Peyer's patch (tissue), 4 donors: ENCODE measurements around the gene TMEM218. TPM values are rescaled to one million over a fixed set of nuclear protein-coding genes. Genes with fewer than 3 reads are reported as not detected.

ENCODE experiments used
- DNase-seq, 3 donors: peaks; one replicate each; pipeline ENCODE4 v3.0.0-alpha.2; 2017 to 2019
- H3K27ac ChIP-seq, 4 donors: fragments of 200-600 bp; sonication (generic); one replicate each; pipeline ENCODE4 v1.5.1; 2016 to 2019
- H3K27me3 ChIP-seq, 2 donors: fragments of 200-600 bp; sonication (generic); one replicate each; pipeline ENCODE4 v1.5.1; 2019
- H3K36me3 ChIP-seq, 3 donors: fragments of 200-600 bp; sonication (generic); one replicate each; pipeline ENCODE4 v1.5.1; 2016 to 2019
- H3K4me1 ChIP-seq, 4 donors: fragments of 200-600 bp; sonication (generic); one replicate each; pipeline ENCODE4 v1.5.1; 2016 to 2019
- H3K4me3 ChIP-seq, 4 donors: fragments of 200-600 bp; sonication (generic); 1 replicate in 3 of 4; 2 replicates in 1 of 4; pipeline ENCODE4 v1.5.1; 2016 to 2019; ENCODE audit warnings: mild to moderate bottlenecking in 1 of 4
- H3K9me3 ChIP-seq, 4 donors: fragments of 200-600 bp; sonication (generic); one replicate each; pipeline ENCODE4 v1.5.1; 2016 to 2019; ENCODE audit warnings: mild to moderate bottlenecking in 1 of 4
- POLR2A ChIP-seq, 2 donors: fragments of 450-650 bp; IDR thresholded peaks; one replicate each; pipeline ENCODE4 v1.5.1; 2017; ENCODE audit warnings: antibody characterized with exemption in 2 of 2, mild to moderate bottlenecking in 2 of 2, moderate library complexity in 2 of 2
- total RNA-seq, 4 donors: library from RNA; depleted of rRNA; stranded (reverse); fragments of >200 nt; gene quantifications; one replicate each; pipeline ENCODE4 v1.1.0, GENCODE V29; 2016
- TF ChIP-seq, protein P1 (sequence below), 6 experiments: fragments of 450-650 bp in 4 of 6; fragments of 200-600 bp in 2 of 6; sonication (generic) in 1 of 6; IDR thresholded peaks; one replicate each; pipeline ENCODE4 v1.5.1; 2017 to 2019; ENCODE audit warnings: antibody characterized with exemption in 6 of 6, mild to moderate bottlenecking in 3 of 6, moderate library complexity in 1 of 6

TMEM218 gene
- total RNA-seq, 4 donors from 2014 or later: 11.4 to 19.2 (median 15.4) TPM

DNA sequence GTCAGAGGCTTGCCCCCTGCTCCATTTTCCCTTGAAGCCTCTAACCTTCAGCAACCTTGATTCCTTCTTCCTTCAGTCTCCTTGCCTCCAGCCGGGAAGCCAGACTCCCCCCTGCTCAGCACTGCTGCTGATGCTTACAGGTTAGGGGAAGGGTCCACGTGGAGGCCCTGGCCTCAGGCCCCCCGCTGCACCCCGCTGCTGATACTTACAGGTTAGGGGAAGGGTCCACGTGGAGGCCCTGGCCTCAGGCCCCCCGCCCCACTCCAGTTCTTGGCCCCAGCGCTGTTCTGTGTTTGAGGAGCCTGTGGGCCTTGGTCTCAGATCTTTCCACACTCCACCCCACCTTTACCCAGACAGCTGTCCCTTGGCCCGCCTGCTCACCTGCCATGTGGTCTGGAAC is 27.5 kb upstream of the TMEM218 start:
- no peaks in the 10 kb centered on the region for H3K27me3 ChIP-seq
- no peaks in the 10 kb centered on the region for H3K4me1 ChIP-seq
- H3K27ac ChIP-seq: no peak overlapping the region
- no peak for TF ChIP-seq POLR2A (IDR thresholded peaks at IDR 0.05)
- TF ChIP-seq, protein P1, sequence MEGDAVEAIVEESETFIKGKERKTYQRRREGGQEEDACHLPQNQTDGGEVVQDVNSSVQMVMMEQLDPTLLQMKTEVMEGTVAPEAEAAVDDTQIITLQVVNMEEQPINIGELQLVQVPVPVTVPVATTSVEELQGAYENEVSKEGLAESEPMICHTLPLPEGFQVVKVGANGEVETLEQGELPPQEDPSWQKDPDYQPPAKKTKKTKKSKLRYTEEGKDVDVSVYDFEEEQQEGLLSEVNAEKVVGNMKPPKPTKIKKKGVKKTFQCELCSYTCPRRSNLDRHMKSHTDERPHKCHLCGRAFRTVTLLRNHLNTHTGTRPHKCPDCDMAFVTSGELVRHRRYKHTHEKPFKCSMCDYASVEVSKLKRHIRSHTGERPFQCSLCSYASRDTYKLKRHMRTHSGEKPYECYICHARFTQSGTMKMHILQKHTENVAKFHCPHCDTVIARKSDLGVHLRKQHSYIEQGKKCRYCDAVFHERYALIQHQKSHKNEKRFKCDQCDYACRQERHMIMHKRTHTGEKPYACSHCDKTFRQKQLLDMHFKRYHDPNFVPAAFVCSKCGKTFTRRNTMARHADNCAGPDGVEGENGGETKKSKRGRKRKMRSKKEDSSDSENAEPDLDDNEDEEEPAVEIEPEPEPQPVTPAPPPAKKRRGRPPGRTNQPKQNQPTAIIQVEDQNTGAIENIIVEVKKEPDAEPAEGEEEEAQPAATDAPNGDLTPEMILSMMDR (IDR thresholded peaks at IDR 0.05): no peak
- no peaks in the 10 kb centered on the region for H3K36me3 ChIP-seq
- no peak for DNase-seq
- H3K9me3 ChIP-seq: no peaks in the 10 kb centered on the region
- no peak overlapping the region for H3K4me3 ChIP-seq

DNA sequence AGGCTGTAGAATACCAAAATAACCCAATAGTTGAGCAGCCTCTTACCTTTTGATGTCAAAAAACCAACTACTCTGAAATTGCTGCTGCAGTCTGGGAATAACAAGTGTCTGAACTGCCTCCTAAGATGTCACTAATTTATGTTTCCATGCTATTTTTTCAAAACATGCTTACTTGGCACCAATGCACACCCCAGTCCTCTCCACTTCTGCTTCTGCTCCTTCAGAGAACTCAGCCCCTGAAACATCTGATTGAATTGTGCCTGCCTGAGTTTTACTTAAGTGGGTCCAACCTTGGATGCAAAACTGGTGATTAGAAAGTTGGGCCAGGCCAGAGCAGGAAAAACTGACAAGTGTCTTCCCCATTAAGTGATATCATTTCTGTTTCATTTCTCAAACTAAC is 24.6 kb upstream of the TMEM218 start:
- Histone ChIP-seq H3K27ac (no peak overlapping the region), H3K36me3 (no peaks in the 10 kb centered on the region), H3K4me1 (no peaks in the 10 kb centered on the region), H3K9me3 (no peaks in the 10 kb centered on the region), H3K4me3 (no peak overlapping the region), H3K27me3 (no peaks in the 10 kb centered on the region)
- no peak for TF ChIP-seq POLR2A (IDR thresholded peaks at IDR 0.05)
- TF ChIP-seq, protein P1 (IDR thresholded peaks at IDR 0.05): no peak
- DNase-seq: no peak

DNA sequence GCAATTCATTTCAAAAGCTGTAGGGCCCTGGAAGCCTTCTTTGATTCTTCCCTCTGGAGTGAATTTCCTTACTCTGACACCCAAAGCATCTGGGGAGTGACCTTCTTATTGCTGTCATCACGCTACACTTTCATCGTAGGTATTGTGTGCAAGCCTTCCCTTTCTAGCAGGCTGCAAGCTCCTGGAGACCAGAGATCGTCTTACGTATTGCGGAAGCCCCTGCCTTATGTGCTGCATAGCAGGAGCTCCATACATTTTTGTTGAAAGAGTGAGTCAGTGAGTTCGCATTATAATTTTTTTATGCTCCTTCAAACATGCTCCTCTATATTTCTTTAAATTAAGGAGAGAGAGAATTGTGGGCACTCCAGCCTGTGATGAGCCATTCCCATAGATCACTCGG is 21.2 kb upstream of the TMEM218 start:
- Histone ChIP-seq H3K4me3 (no peak overlapping the region), H3K27ac (no peak overlapping the region), H3K36me3 (no peaks in the 10 kb centered on the region), H3K27me3 (no peaks in the 10 kb centered on the region), H3K9me3 (no peaks in the 10 kb centered on the region), H3K4me1 (no peaks in the 10 kb centered on the region)
- no peak for TF ChIP-seq POLR2A (IDR thresholded peaks at IDR 0.05)
- TF ChIP-seq, protein P1 (IDR thresholded peaks at IDR 0.05): no peak
- no peak for DNase-seq

DNA sequence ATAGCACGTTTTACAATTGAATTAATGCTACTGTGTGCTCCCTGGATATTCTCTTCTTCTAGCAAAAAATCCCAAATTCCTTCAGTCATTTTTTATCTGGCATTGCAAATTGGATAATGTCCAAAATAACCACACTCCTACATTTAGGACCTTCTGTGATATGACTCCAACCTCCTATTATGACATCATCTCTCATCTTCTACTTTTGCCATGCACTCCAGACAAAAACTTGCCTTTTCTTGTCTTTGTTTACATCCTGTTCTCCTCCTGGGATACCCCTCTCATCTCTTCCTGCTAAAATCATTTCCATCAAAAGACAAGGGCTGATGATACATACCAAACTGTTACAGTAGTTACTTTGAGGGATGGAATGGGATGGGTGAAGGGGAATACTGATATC is 20.6 kb upstream of the TMEM218 start:
- H3K27me3 ChIP-seq: no peaks in the 10 kb centered on the region
- no peaks in the 10 kb centered on the region for H3K36me3 ChIP-seq
- H3K9me3 ChIP-seq: no peaks in the 10 kb centered on the region
- H3K27ac ChIP-seq: no peak overlapping the region
- no peaks in the 10 kb centered on the region for H3K4me1 ChIP-seq
- TF ChIP-seq, protein P1 (IDR thresholded peaks at IDR 0.05): no peak
- no peak for TF ChIP-seq POLR2A (IDR thresholded peaks at IDR 0.05)
- no peak for DNase-seq
- H3K4me3 ChIP-seq: no peak overlapping the region

DNA sequence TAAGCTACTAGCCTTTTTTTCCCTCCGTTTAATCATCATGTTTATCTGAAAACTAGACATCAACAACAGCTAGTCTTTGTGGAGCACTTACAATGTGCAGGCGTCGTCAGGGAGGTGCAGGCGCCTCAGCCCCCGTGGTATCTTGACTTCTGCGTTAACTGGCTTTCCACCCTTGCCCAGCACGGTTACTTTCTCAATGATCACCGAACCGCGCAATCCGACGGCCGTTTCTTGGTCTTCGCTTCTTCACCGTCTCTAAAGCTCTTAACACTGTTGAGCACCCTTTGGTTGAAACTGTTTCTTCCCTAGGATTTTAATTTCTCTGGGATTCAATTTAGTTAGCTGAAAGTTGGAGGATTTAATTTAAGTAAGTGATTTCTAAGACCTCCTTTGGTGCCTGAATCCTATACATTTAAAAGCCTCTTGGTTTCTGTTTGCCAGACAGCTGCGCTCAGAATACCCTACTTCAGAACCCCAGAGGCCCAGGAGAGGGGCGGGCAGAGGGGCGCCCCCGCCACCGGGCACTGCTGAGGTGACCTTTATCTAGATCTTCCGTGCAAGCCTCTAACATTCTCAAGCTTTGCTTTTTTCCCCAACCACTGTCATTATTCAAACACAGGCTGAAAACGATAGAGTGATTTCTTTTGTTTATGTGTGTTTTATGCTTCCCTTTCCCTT is 18.0 kb upstream of the TMEM218 start:
- Histone ChIP-seq H3K27me3 (no peaks in the 10 kb centered on the region), H3K36me3 (no peaks in the 10 kb centered on the region), H3K4me3 (no peak overlapping the region), H3K27ac (no peak overlapping the region), H3K9me3 (no peaks in the 10 kb centered on the region), H3K4me1 (no peaks in the 10 kb centered on the region)
- DNase-seq: no peak
- TF ChIP-seq, protein P1 (IDR thresholded peaks at IDR 0.05): no peak
- no peak for TF ChIP-seq POLR2A (IDR thresholded peaks at IDR 0.05)

DNA sequence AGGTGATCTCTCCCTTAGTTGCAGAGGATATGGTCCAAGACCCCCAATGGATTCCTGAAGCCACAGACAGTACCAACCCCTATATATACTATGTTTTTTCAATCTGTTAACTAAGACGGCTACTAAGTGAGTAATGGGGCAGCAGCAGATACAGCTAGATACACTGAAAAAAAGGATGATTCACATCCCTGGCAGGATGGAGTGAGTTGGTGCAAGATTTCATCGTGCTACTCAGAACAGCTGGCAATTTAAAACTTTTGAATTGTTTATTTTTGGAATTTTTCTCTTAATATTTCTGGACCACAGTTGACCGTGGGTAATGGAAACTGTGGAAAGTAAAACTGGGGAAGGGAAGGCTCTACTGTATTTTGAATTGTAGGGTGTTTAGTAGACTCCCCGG is 17.0 kb upstream of the TMEM218 start:
- H3K27ac ChIP-seq: no peak overlapping the region
- H3K27me3 ChIP-seq: no peaks in the 10 kb centered on the region
- H3K36me3 ChIP-seq: no peaks in the 10 kb centered on the region
- H3K4me1 ChIP-seq: no peaks in the 10 kb centered on the region
- no peaks in the 10 kb centered on the region for H3K9me3 ChIP-seq
- DNase-seq: no peak
- TF ChIP-seq, protein P1 (IDR thresholded peaks at IDR 0.05): no peak
- no peak for TF ChIP-seq POLR2A (IDR thresholded peaks at IDR 0.05)
- no peak overlapping the region for H3K4me3 ChIP-seq
